Muscle layer of duodenum (tissue), 2 donors: ENCODE data around the gene CYP2R1.
A peak's percentile ranks its signal among the peaks of the same experiment; 100 is the strongest.

ENCODE experiments used
- H3K27ac ChIP-seq: one replicate; pipeline ENCODE4 v1.7.0; 2013; ENCODE audit warnings: mild to moderate bottlenecking, low read length
- H3K27me3 ChIP-seq: one replicate; pipeline ENCODE4 v1.7.0; 2013; ENCODE audit warnings: low read depth, mild to moderate bottlenecking, control low read depth, low read length
- H3K36me3 ChIP-seq, 2 donors: one replicate each; pipeline ENCODE4 v1.7.0; 2013; ENCODE audit warnings: low read length in 2 of 2, control low read depth in 1 of 2, mild to moderate bottlenecking in 1 of 2; ENCODE audit not compliant: insufficient read depth in 2 of 2, control insufficient read depth in 1 of 2
- H3K4me1 ChIP-seq, 2 donors: one replicate each; pipeline ENCODE4 v1.7.0; 2013; ENCODE audit warnings: low read length in 2 of 2, mild to moderate bottlenecking in 2 of 2, control low read depth in 1 of 2, moderate library complexity in 1 of 2; ENCODE audit not compliant: insufficient read depth in 2 of 2, control insufficient read depth in 1 of 2
- H3K4me3 ChIP-seq, 2 donors: one replicate each; pipeline ENCODE4 v1.7.0; 2013; ENCODE audit warnings: low read length in 2 of 2, low read depth in 1 of 2, mild to moderate bottlenecking in 1 of 2
- H3K9me3 ChIP-seq, 2 donors: one replicate each; pipeline ENCODE4 v1.7.0; 2013; ENCODE audit warnings: low read length in 2 of 2, control low read depth in 1 of 2, mild to moderate bottlenecking in 1 of 2; ENCODE audit not compliant: control insufficient read depth in 1 of 2
- donor health status: healthy.

CYP2R1 gene

GRCh38 chr11:14907411-14908213 is 15.6 kb upstream of the CYP2R1 start:
- Histone ChIP-seq H3K9me3 (no peaks in the 10 kb centered on the region), H3K27me3 (no peaks in the 10 kb centered on the region), H3K27ac (no peak overlapping the region), H3K36me3 (no peaks in the 10 kb centered on the region), H3K4me3 (no peak overlapping the region), H3K4me1 (peaks cover 3 to 24% of the 10 kb centered on the region in 2 donors)

GRCh38 chr11:14906993-14907392 is 15.0 kb upstream of the CYP2R1 start:
- Histone ChIP-seq H3K27me3 (no peaks in the 10 kb centered on the region), H3K4me1 (peaks cover 3 to 24% of the 10 kb centered on the region in 2 donors), H3K4me3 (no peak overlapping the region), H3K27ac (no peak overlapping the region), H3K36me3 (no peaks in the 10 kb centered on the region), H3K9me3 (no peaks in the 10 kb centered on the region)

- Histone ChIP-seq H3K27me3 (no peaks in the 10 kb centered on the region), H3K4me1 (peaks cover 3 to 24% of the 10 kb centered on the region in 2 donors), H3K36me3 (no peaks in the 10 kb centered on the region), H3K4me3 (no peak overlapping the region), H3K9me3 (no peaks in the 10 kb centered on the region), H3K27ac (no peak overlapping the region)
Observed at GRCh38 chr11:14906578-14906977, 14.5 kb upstream of the CYP2R1 start.

GRCh38 chr11:14905104-14906033 is 13.3 kb upstream of the CYP2R1 start:
- no peaks in the 10 kb centered on the region for H3K9me3 ChIP-seq
- peak overlapping the region; percentile 73 to 77 for H3K4me3 ChIP-seq
- H3K36me3 ChIP-seq = no peaks in the 10 kb centered on the region
- H3K27ac ChIP-seq = no peak overlapping the region
- H3K4me1 ChIP-seq = peaks cover 3 to 24% of the 10 kb centered on the region in 2 donors
- H3K27me3 ChIP-seq = no peaks in the 10 kb centered on the region

GRCh38 chr11:14904745-14905103 is 12.7 kb upstream of the CYP2R1 start:
- peaks cover 3 to 24% of the 10 kb centered on the region in 2 donors for H3K4me1 ChIP-seq
- H3K4me3 ChIP-seq = peak overlapping the region; percentile 73 to 77
- no peaks in the 10 kb centered on the region for H3K9me3 ChIP-seq
- H3K27ac ChIP-seq = no peak overlapping the region
- H3K36me3 ChIP-seq = no peaks in the 10 kb centered on the region
- H3K27me3 ChIP-seq = no peaks in the 10 kb centered on the region

GRCh38 chr11:14902650-14903350 is 10.8 kb upstream of the CYP2R1 start:
- Histone ChIP-seq H3K4me3 (no peak overlapping the region), H3K36me3 (no peaks in the 10 kb centered on the region), H3K4me1 (peaks cover 3 to 21% of the 10 kb centered on the region in 2 donors), H3K27me3 (no peaks in the 10 kb centered on the region), H3K27ac (no peak overlapping the region), H3K9me3 (no peaks in the 10 kb centered on the region)

GRCh38 chr11:14898906-14899305 is 6.9 kb upstream of the CYP2R1 start:
- H3K36me3 ChIP-seq = no peaks in the 10 kb centered on the region
- H3K9me3 ChIP-seq = no peaks in the 10 kb centered on the region
- H3K4me3 ChIP-seq = no peak overlapping the region
- H3K4me1 ChIP-seq = no peaks in the 10 kb centered on the region
- no peaks in the 10 kb centered on the region for H3K27me3 ChIP-seq
- no peak overlapping the region for H3K27ac ChIP-seq

- Histone ChIP-seq H3K27ac (no peak overlapping the region), H3K27me3 (no peaks in the 10 kb centered on the region), H3K9me3 (no peaks in the 10 kb centered on the region), H3K36me3 (no peaks in the 10 kb centered on the region), H3K4me1 (no peaks in the 10 kb centered on the region), H3K4me3 (no peak overlapping the region)
Observed at GRCh38 chr11:14898355-14898754, 6.3 kb upstream of the CYP2R1 start.

- Histone ChIP-seq H3K27ac (no peak overlapping the region), H3K36me3 (no peaks in the 10 kb centered on the region)
Observed at GRCh38 chr11:14894657-14895598, 2.9 kb upstream of the CYP2R1 start.

GRCh38 chr11:14892577-14892976 is 546 bp upstream of the CYP2R1 start:
- no peaks in the 10 kb centered on the region for H3K27me3 ChIP-seq
- H3K27ac ChIP-seq = no peak overlapping the region
- H3K9me3 ChIP-seq = no peaks in the 10 kb centered on the region
- H3K4me3 ChIP-seq = peak overlapping the region; percentile 71 to 91
- no peaks in the 10 kb centered on the region for H3K36me3 ChIP-seq
- H3K4me1 ChIP-seq = peaks cover 3 to 14% of the 10 kb centered on the region in 2 donors

More at GRCh38 chr11:14894657-14895598, 2.9 kb upstream of the CYP2R1 start:
- Histone ChIP-seq H3K4me3 (no peak overlapping the region), H3K27me3 (no peaks in the 10 kb centered on the region), H3K9me3 (no peaks in the 10 kb centered on the region), H3K4me1 (peaks cover 0 to 6% of the 10 kb centered on the region in 2 donors)
